K562 (cell line): ENCODE results near the gene RNF224. TPM values are rescaled to one million over a fixed set of nuclear protein-coding genes. Genes with fewer than 3 reads are reported as not detected.

Source experiments
- ATAC-seq: fragments of 200-7000 bp; cut with Tn5 transposase; 3 replicates; pipeline ENCODE4 v1.9.1; 2020; ENCODE audit warnings: moderate library complexity
- BruUV-seq: library from RNA; stranded (reverse); fragments of 400-500 nt; replicated peaks from 2 replicates; lab custom pipeline; 2021; lab: Mats Ljungman, UMichigan
- CTCF ChIA-PET: fragments of 300-600 bp; formaldehyde crosslinking; extraction: SDS; loops from one replicate; lab custom pipeline; 2021; ENCODE audit warnings: low intra/inter-chr PET ratio; lab: Yijun Ruan, JAX
- POLR2A ChIA-PET: fragments of 300-600, 350-650 bp; sonication (Branson Sonifier 250); formaldehyde crosslinking; extraction: SDS; loops from one replicate; lab custom pipeline; 2021; ENCODE audit warnings: antibody characterized with exemption, inconsistent platforms; lab: Yijun Ruan, JAX
- DNase-seq, 4 experiments: peaks; one replicate each; pipeline versions ENCODE4 v3.0.0 to v3.0.0-alpha.2; 2011 to 2018; ENCODE audit warnings: low spot score in 3 of 4, mixed read lengths in 3 of 4; ENCODE audit errors: extremely low read depth in 1 of 4
- FAIRE-seq: peaks from 2 replicates; lab custom pipeline; 2011; peaks lifted over from hg19 to GRCh38; lab: Jason Lieb, UNC
- H2AFZ ChIP-seq: 2 replicates; pipeline ENCODE4 v1.6.0; 2011; ENCODE audit warnings: low read depth, low read length, control low read depth, inconsistent platforms
- H3K27ac ChIP-seq: fragments of 200-600 bp; 3 replicates; pipeline ENCODE4 v1.8.0; 2011; ENCODE audit warnings: low read depth, mild to moderate bottlenecking, control low read depth, inconsistent platforms, low read length, moderate library complexity, mixed read lengths; ENCODE audit errors: extremely low read depth
- H3K27me3 ChIP-seq, 2 experiments: fragments of 300-600 bp in 1 of 2; 2 replicates in 1 of 2; 3 replicates in 1 of 2; pipeline versions ENCODE4 v1.6.0 to v1.8.0; 2011; ENCODE audit warnings: inconsistent platforms in 2 of 2, low read length in 2 of 2, mild to moderate bottlenecking in 1 of 2, mixed read lengths in 1 of 2, moderate library complexity in 1 of 2; ENCODE audit not compliant: control insufficient read depth in 2 of 2, insufficient read depth in 2 of 2
- H3K36me3 ChIP-seq: fragments of 300-600 bp; 3 replicates; pipeline ENCODE4 v1.8.0; 2011; ENCODE audit warnings: mild to moderate bottlenecking, low read length, inconsistent platforms; ENCODE audit not compliant: control insufficient read depth, insufficient read depth
- H3K4me1 ChIP-seq, 2 experiments: fragments of 200-600 bp in 1 of 2; replicated peaks in 1 of 2; 2 replicates in 1 of 2; 3 replicates in 1 of 2; pipeline versions ENCODE4 v1.5.1 to v1.8.0; 2011; ENCODE audit warnings: inconsistent platforms in 2 of 2, low read length in 2 of 2, mild to moderate bottlenecking in 1 of 2, mixed read lengths in 1 of 2, moderate library complexity in 1 of 2; ENCODE audit not compliant: control insufficient read depth in 2 of 2, insufficient read depth in 2 of 2
- H3K4me2 ChIP-seq: 2 replicates; pipeline ENCODE4 v1.6.1; 2011; ENCODE audit warnings: low read length, control low read depth, inconsistent platforms, mixed read lengths; ENCODE audit not compliant: insufficient read depth
- H3K4me3 ChIP-seq: fragments of 200-600 bp; sonication (generic), shearing (Covaris generic); 2 replicates; pipeline ENCODE4 v1.5.1; 2016; ENCODE audit warnings: control low read depth, inconsistent platforms
- H3K79me2 ChIP-seq: fragments of 200-600 bp; 3 replicates; pipeline ENCODE4 v1.8.0; 2011; ENCODE audit warnings: low read length, inconsistent platforms; ENCODE audit not compliant: control insufficient read depth, insufficient read depth
- H3K9ac ChIP-seq, 2 experiments: 2 replicates each; pipeline versions ENCODE4 v1.6.0 to v1.6.1; 2011; ENCODE audit warnings: low read depth in 2 of 2, low read length in 2 of 2, control low read depth in 1 of 2, inconsistent platforms in 1 of 2, mild to moderate bottlenecking in 1 of 2, mixed read lengths in 1 of 2; ENCODE audit not compliant: insufficient read depth in 1 of 2
- H3K9me1 ChIP-seq: one replicate; pipeline ENCODE4 v1.6.0; 2011; ENCODE audit warnings: inconsistent platforms, mild to moderate bottlenecking, low read length, moderate library complexity; ENCODE audit not compliant: control insufficient read depth, insufficient read depth
- H3K9me3 ChIP-seq: replicated peaks from 2 replicates; pipeline ENCODE4 v1.5.1; 2011; ENCODE audit warnings: low read depth, low read length, inconsistent platforms; ENCODE audit not compliant: control insufficient read depth, insufficient read depth
- H4K20me1 ChIP-seq: replicated peaks from 2 replicates; pipeline ENCODE4 v1.6.1; 2011; ENCODE audit warnings: low read length, inconsistent platforms, mixed read lengths; ENCODE audit not compliant: control insufficient read depth, insufficient read depth
- MAFF ChIP-seq: IDR thresholded peaks from 2 replicates; pipeline ENCODE4 v1.6.1; 2012; ENCODE audit warnings: low read length, improper control_type of control experiment
- NFIC ChIP-seq: fragments of 450-650 bp; IDR thresholded peaks from 2 replicates; pipeline ENCODE4 v1.6.1; 2017; ENCODE audit warnings: mild to moderate bottlenecking, inconsistent platforms
- POLR2G ChIP-seq: fragments of 200-400 bp; formaldehyde crosslinking; IDR thresholded peaks from 2 replicates; pipeline ENCODE4 v1.6.1; 2017; ENCODE audit warnings: low read depth, mild to moderate bottlenecking, antibody characterized with exemption, low read length, moderate library complexity
- RBFOX2 ChIP-seq: fragments of 200-400 bp; formaldehyde crosslinking; IDR thresholded peaks from 2 replicates; pipeline ENCODE4 v1.6.1; 2017; ENCODE audit warnings: low read depth, mild to moderate bottlenecking, low read length, moderate library complexity
- SMAD4 ChIP-seq: fragments of 250-450 bp; sonication (Bioruptor Pico); conservative IDR thresholded peaks from 2 replicates; pipeline ENCODE4 v1.8.0; 2021; ENCODE audit warnings: inconsistent platforms, mild to moderate bottlenecking, moderate library complexity
- SMARCE1 ChIP-seq: fragments of 450-650 bp; IDR thresholded peaks from 2 replicates; pipeline ENCODE4 v1.7.1; 2016; ENCODE audit warnings: mild to moderate bottlenecking
- WGBS: fragments of 100-300 bp; shearing (Covaris generic); methylation state at CpG from one replicate; pipeline ENCODE4 v1.1.6; 2016; ENCODE audit warnings: low coverage, mixed read lengths; ENCODE audit not compliant: insufficient coverage; ENCODE audit errors: missing lambda C conversion rate; 5-methylcytosine and 5-hydroxymethylcytosine counted together
- in situ Hi-C: fragments of 300-500 bp; cut with MboI; formaldehyde crosslinking; loops from 4 replicates; pipeline ENCODE4 v1.15.0; 2018; ENCODE audit warnings: inconsistent platforms, mixed read lengths
- intact Hi-C: fragments of 100-400 bp; cut with micrococcal nuclease; formaldehyde crosslinking; loops from 2 replicates; pipeline ENCODE4 v1.14.2; 2022
- polyA plus RNA-seq, 8 experiments: library from polyadenylated mRNA; depleted of rRNA in 4 of 8; stranded (reverse) in 5 of 8; unstranded in 3 of 8; fragments of >200 nt; fragmentation: Nextera tagmentation in 2 of 8; fragmentation: Illumina TruSeq in 1 of 8; extraction: Ambion mirVana in 2 of 8; extraction: Trizol in 1 of 8; gene quantifications; 2 replicates each; pipeline versions ENCODE4 v1.2.1 to v1.2.3, GENCODE V29; 2011 to 2014; ENCODE audit warnings: inconsistent platforms in 1 of 8, missing spikeins in 1 of 8
- total RNA-seq, 7 experiments: library from RNA; depleted of rRNA in 6 of 7; stranded (reverse); fragments of >200 nt in 6 of 7; fragmentation: Illumina TruSeq in 2 of 7; extraction: Trizol in 2 of 7; gene quantifications; 2 replicates each; pipeline versions ENCODE4 v1.2.1 to v1.2.3, GENCODE V29; 2011 to 2021; ENCODE audit warnings: low replicate concordance in 1 of 7

The RNF224 gene
- total and polyA plus RNA-seq, 9 of the 15 experiments (the other 6 are each of a cell fraction or from before 2014, with no cell fraction given) = not detected

GRCh38 chr9:137266162-137266527 is 38.8 kb downstream of the RNF224 start:
- WGBS = 90% methylated on average over 15 of the region's 15 CpGs
- Histone ChIP-seq H3K9me1 (no peaks in the 10 kb centered on the region), H3K27me3 (no peaks in the 10 kb centered on the region), H4K20me1 (no peaks in the 10 kb centered on the region), H3K4me1 (peaks cover 20 to 56% of the 10 kb centered on the region in 2 experiments), H2AFZ (no peak overlapping the region), H3K9ac (no peak overlapping the region; a peak in 1 of 4 replicates), H3K4me2 (no peak overlapping the region), H3K36me3 (peaks cover 72% of the 10 kb centered on the region), H3K4me3 (no peak overlapping the region), H3K79me2 (peaks cover 10% of the 10 kb centered on the region; the same call in 2 of the 3 replicates), H3K9me3 (no peaks in the 10 kb centered on the region), H3K27ac (no peak overlapping the region)
- no TSS peak for BruUV-seq
- CTCF ChIA-PET = no interaction called here
- POLR2A ChIA-PET = interaction anchor here (0.7 to 4.2 kb wide), 6 partner anchors 11 to 137 kb away, joined by 3 to 23 read pairs (median 3); partner anchors contain the start of gene TOR4A
- ATAC-seq (no peak), DNase-seq (no peak), FAIRE-seq (no peak)
- in situ Hi-C loops = no loop called here
- intact Hi-C loops = no loop called here
- TF ChIP-seq POLR2G (0 out of 2 replicates have a peak, but pooled peaks have one; percentile 17), NFIC (peak; percentile 75), SMARCE1 (no peak), SMAD4 (no peak), MAFF (no peak), RBFOX2 (peak; percentile 35; the same call in 1 of the 2 replicates)
